Gastrocnemius medialis (tissue), 4 donors: ENCODE data around the gene UCN3.
"Not testable (repeated sequence)": the region's sequence is repeated elsewhere in the genome, so short reads cannot be mapped to it uniquely, and the experiment has no call there.

Experiments used
- POLR2A ChIP-seq, 2 donors: fragments of 450-650 bp; IDR thresholded peaks; one replicate each; pipeline ENCODE4 v1.6.1; 2017; ENCODE audit warnings: antibody characterized with exemption in 2 of 2, mild to moderate bottlenecking in 2 of 2, moderate library complexity in 2 of 2
- TF ChIP-seq, protein P1 (sequence below), 5 experiments: fragments of 450-650 bp in 3 of 5; fragments of 200-600 bp in 2 of 5; sonication (generic) in 2 of 5; IDR thresholded peaks in 4 of 5; conservative IDR thresholded peaks in 1 of 5; 1 replicate in 4 of 5; 2 replicates in 1 of 5; pipeline ENCODE4 v1.5.1; 2016 to 2019; ENCODE audit warnings: antibody characterized with exemption in 5 of 5, mild to moderate bottlenecking in 3 of 5, moderate library complexity in 3 of 5

DNA sequence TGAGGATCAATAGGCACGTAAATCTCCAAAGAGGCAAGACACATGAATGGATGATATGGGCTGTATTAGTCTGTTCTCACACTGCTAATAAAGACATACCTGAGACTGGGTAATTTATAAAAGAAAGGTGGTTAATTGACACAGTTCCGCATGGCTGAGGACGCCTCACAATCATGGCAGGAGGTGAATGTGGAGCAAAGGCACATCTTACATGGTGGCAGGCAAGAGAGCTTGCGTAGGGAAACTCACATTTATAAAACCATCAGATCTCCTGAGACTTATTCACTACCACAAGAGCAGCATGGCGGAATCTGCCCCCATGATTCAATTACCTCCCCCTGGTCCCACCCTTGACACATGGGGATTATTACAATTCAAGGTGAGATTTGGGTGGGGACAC is 14.4 kb downstream of the UCN3 start:
- TF ChIP-seq, protein P1, sequence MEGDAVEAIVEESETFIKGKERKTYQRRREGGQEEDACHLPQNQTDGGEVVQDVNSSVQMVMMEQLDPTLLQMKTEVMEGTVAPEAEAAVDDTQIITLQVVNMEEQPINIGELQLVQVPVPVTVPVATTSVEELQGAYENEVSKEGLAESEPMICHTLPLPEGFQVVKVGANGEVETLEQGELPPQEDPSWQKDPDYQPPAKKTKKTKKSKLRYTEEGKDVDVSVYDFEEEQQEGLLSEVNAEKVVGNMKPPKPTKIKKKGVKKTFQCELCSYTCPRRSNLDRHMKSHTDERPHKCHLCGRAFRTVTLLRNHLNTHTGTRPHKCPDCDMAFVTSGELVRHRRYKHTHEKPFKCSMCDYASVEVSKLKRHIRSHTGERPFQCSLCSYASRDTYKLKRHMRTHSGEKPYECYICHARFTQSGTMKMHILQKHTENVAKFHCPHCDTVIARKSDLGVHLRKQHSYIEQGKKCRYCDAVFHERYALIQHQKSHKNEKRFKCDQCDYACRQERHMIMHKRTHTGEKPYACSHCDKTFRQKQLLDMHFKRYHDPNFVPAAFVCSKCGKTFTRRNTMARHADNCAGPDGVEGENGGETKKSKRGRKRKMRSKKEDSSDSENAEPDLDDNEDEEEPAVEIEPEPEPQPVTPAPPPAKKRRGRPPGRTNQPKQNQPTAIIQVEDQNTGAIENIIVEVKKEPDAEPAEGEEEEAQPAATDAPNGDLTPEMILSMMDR (IDR thresholded peaks at IDR 0.05 in 4 of 5, conservative IDR thresholded peaks at IDR 0.05 in 1 of 5), result not testable (repeated sequence)
- TF ChIP-seq POLR2A (IDR thresholded peaks at IDR 0.05), result not testable (repeated sequence)
